ENCODE measurements around the gene FAM3D. TPM values are rescaled to one million over a fixed set of nuclear protein-coding genes. Genes with fewer than 3 reads are reported as not detected.
A peak's percentile ranks its signal among the peaks of the same experiment; 100 is the strongest.

FAM3D gene
- total RNA-seq, 4 donors from 2014 or later, result 243 to 431 (median 364) TPM

- peak overlapping the region; percentile 18 to 53 (median 30) for H3K27ac ChIP-seq
- in situ Hi-C loops (cut with MboI; ENCODE audit: low pct_ligation_motif_present in 1 of 4, low pct_unique_long_range_greater_than_20kb in 1 of 4, low sequenced_read_pairs in 3 of 4), result no loop called here
- H3K27me3 ChIP-seq, result no peaks in the 10 kb centered on the region
- peak; percentile 51 for DNase-seq
- TF ChIP-seq EP300 (IDR thresholded peaks at IDR 0.05; ENCODE audit: low read depth) (no peak), CTCF (IDR thresholded peaks at IDR 0.05) (no peak), POLR2A (IDR thresholded peaks at IDR 0.05) (no peak), POLR2AphosphoS5 (IDR thresholded peaks at IDR 0.05) (peak in 1 of 3 donors; percentile 25)
- WGBS, 2 donors (ENCODE audit: low coverage in 1 of 2), result 60 to 70% methylated on average over 4 of the region's 4 CpGs
- no peaks in the 10 kb centered on the region for H3K36me3 ChIP-seq
- intact Hi-C loops (cut with DNase I; ENCODE audit: low total_unique reads), result no loop called here
- H3K4me1 ChIP-seq, result peaks cover 5 to 29% (median 12%) of the 10 kb centered on the region in 4 donors
- peaks cover 0 to 5% of the 10 kb centered on the region in 2 donors for H3K9me3 ChIP-seq
- no peak overlapping the region for H3K4me3 ChIP-seq
Measured at GRCh38 chr3:58688574-58688973, 22.0 kb upstream of the FAM3D start.

- Histone ChIP-seq H3K9me3 (peaks cover 0 to under 1% of the 10 kb centered on the region in 2 donors), H3K36me3 (no peaks in the 10 kb centered on the region), H3K27me3 (no peaks in the 10 kb centered on the region), H3K4me3 (no peak overlapping the region), H3K4me1 (peaks cover 5 to 25% (median 12%) of the 10 kb centered on the region in 4 donors), H3K27ac (no peak overlapping the region)
- intact Hi-C loops (cut with DNase I; ENCODE audit: low total_unique reads) (no loop called here), in situ Hi-C loops (cut with MboI; ENCODE audit: low pct_ligation_motif_present in 1 of 4, low pct_unique_long_range_greater_than_20kb in 1 of 4, low sequenced_read_pairs in 3 of 4) (no loop called here)
- 83 to 92% methylated on average over 2 to 4 of the region's 4 CpGs for WGBS, 2 donors (ENCODE audit: low coverage in 1 of 2)
- no peak for TF ChIP-seq CTCF (IDR thresholded peaks at IDR 0.05)
- no peak for TF ChIP-seq POLR2A (IDR thresholded peaks at IDR 0.05)
- no peak for TF ChIP-seq POLR2AphosphoS5 (IDR thresholded peaks at IDR 0.05)
- no peak for TF ChIP-seq EP300 (IDR thresholded peaks at IDR 0.05; ENCODE audit: low read depth)
- DNase-seq, result no peak
Measured at GRCh38 chr3:58686847-58687246, 20.3 kb upstream of the FAM3D start.

- no peak overlapping the region for H3K4me3 ChIP-seq
- 92 to 95% methylated on average over 4 to 9 of the region's 10 CpGs for WGBS, 2 donors (ENCODE audit: low coverage in 1 of 2)
- H3K4me1 ChIP-seq, result peaks cover 5 to 25% (median 12%) of the 10 kb centered on the region in 4 donors
- intact Hi-C loops (cut with DNase I; ENCODE audit: low total_unique reads) (no loop called here), in situ Hi-C loops (cut with MboI; ENCODE audit: low pct_ligation_motif_present in 1 of 4, low pct_unique_long_range_greater_than_20kb in 1 of 4, low sequenced_read_pairs in 3 of 4) (no loop called here)
- no peak overlapping the region for H3K27ac ChIP-seq
- H3K36me3 ChIP-seq, result no peaks in the 10 kb centered on the region
- no peak for DNase-seq
- no peaks in the 10 kb centered on the region for H3K27me3 ChIP-seq
- no peaks in the 10 kb centered on the region for H3K9me3 ChIP-seq
- TF ChIP-seq EP300 (IDR thresholded peaks at IDR 0.05; ENCODE audit: low read depth), result no peak
- TF ChIP-seq POLR2AphosphoS5 (IDR thresholded peaks at IDR 0.05), result no peak
- no peak for TF ChIP-seq CTCF (IDR thresholded peaks at IDR 0.05)
- no peak for TF ChIP-seq POLR2A (IDR thresholded peaks at IDR 0.05)
Measured at GRCh38 chr3:58685641-58686040, 19.1 kb upstream of the FAM3D start.

GRCh38 chr3:58683466-58683865 lies 16.9 kb upstream of the FAM3D start:
- Histone ChIP-seq H3K27me3 (no peaks in the 10 kb centered on the region), H3K9me3 (no peaks in the 10 kb centered on the region), H3K4me1 (peaks cover 0 to 23% (median 14%) of the 10 kb centered on the region in 4 donors), H3K27ac (no peak overlapping the region), H3K4me3 (no peak overlapping the region), H3K36me3 (no peaks in the 10 kb centered on the region)
- intact Hi-C loops (cut with DNase I; ENCODE audit: low total_unique reads), result no loop called here
- DNase-seq, result no peak
- in situ Hi-C loops (cut with MboI; ENCODE audit: low pct_ligation_motif_present in 1 of 4, low pct_unique_long_range_greater_than_20kb in 1 of 4, low sequenced_read_pairs in 3 of 4), result no loop called here
- 79% methylated on average over 4 of the region's 4 CpGs; no CpG with 5 or more reads in 1 of the 2 donors for WGBS, 2 donors (ENCODE audit: low coverage in 1 of 2)
- TF ChIP-seq EP300 (IDR thresholded peaks at IDR 0.05; ENCODE audit: low read depth) (no peak), POLR2A (IDR thresholded peaks at IDR 0.05) (no peak), POLR2AphosphoS5 (IDR thresholded peaks at IDR 0.05) (no peak), CTCF (IDR thresholded peaks at IDR 0.05) (no peak)
